Loucy (cell line): ENCODE measurements around the gene PIK3R1.

Experiments used
- H2AFZ ChIP-seq: fragments of 200-600 bp; sonication (generic); 2 replicates; pipeline ENCODE4 v1.6.0; 2016; ENCODE audit warnings: antibody characterized with exemption, mild to moderate bottlenecking, low read length, moderate library complexity
- H3F3A ChIP-seq: fragments of 200-600 bp; 2 replicates; pipeline ENCODE4 v1.6.0; 2016; ENCODE audit warnings: antibody characterized with exemption, low read depth, mild to moderate bottlenecking
- H3K27me3 ChIP-seq: fragments of 200-600 bp; sonication (generic); 2 replicates; pipeline ENCODE4 v1.6.1; 2014; ENCODE audit warnings: low read length, mild to moderate bottlenecking; ENCODE audit not compliant: insufficient read depth, poor library complexity, severe bottlenecking
- H3K36me3 ChIP-seq: fragments of 200-600 bp; sonication (generic); 2 replicates; pipeline ENCODE4 v1.6.1; 2016; ENCODE audit warnings: low read length; ENCODE audit not compliant: insufficient read depth
- H3K4me1 ChIP-seq: fragments of 200-600 bp; sonication (generic); 2 replicates; pipeline ENCODE4 v1.5.1; 2014; ENCODE audit warnings: low read length, mild to moderate bottlenecking; ENCODE audit not compliant: insufficient read depth, poor library complexity, severe bottlenecking
- H3K4me2 ChIP-seq: fragments of 200-600 bp; sonication (generic); 2 replicates; pipeline ENCODE4 v1.6.0; 2014; ENCODE audit warnings: antibody characterized with exemption, low read length, low read depth, mild to moderate bottlenecking; ENCODE audit not compliant: poor library complexity, severe bottlenecking
- H3K4me3 ChIP-seq: fragments of 200-600 bp; sonication (generic); 2 replicates; pipeline ENCODE4 v1.5.1; 2014; ENCODE audit warnings: low read length, mild to moderate bottlenecking, mixed read lengths; ENCODE audit not compliant: poor library complexity, severe bottlenecking
- H3K79me2 ChIP-seq: fragments of 200-600 bp; sonication (generic); 2 replicates; pipeline ENCODE4 v1.6.1; 2014; ENCODE audit warnings: low read length; ENCODE audit not compliant: insufficient read depth
- H3K9ac ChIP-seq: fragments of 200-600 bp; sonication (generic); 2 replicates; pipeline ENCODE4 v1.6.0; 2014; ENCODE audit warnings: mild to moderate bottlenecking, low read depth, low read length, moderate library complexity; ENCODE audit not compliant: poor library complexity, severe bottlenecking
- H3K9me2 ChIP-seq: fragments of 200-600 bp; sonication (generic); replicated peaks from 2 replicates; pipeline ENCODE4 v1.6.1; 2016; ENCODE audit warnings: low read depth, low read length, mixed read lengths
- H3K9me3 ChIP-seq: fragments of 200-600 bp; sonication (generic); 2 replicates; pipeline ENCODE4 v1.6.1; 2014; ENCODE audit warnings: mild to moderate bottlenecking, antibody characterized with exemption, low read length, low read depth; ENCODE audit not compliant: insufficient read depth
- H4K20me1 ChIP-seq: fragments of 200-600 bp; sonication (generic); 2 replicates; pipeline ENCODE4 v1.6.0; 2014; ENCODE audit warnings: antibody characterized with exemption, low read length, mild to moderate bottlenecking; ENCODE audit not compliant: insufficient read depth, poor library complexity, severe bottlenecking
- CTCF ChIP-seq: fragments of 200-600 bp; sonication (generic); conservative IDR thresholded peaks from 2 replicates; pipeline ENCODE4 v1.5.1; 2014; ENCODE audit warnings: mild to moderate bottlenecking, antibody characterized with exemption, low read length
- EZH2phosphoT487 ChIP-seq: fragments of 200-600 bp; IDR thresholded peaks from 2 replicates; pipeline ENCODE4 v1.6.1; 2018; ENCODE audit warnings: antibody characterized with exemption, mild to moderate bottlenecking, moderate library complexity, borderline replicate concordance

Gene PIK3R1

GRCh38 chr5:68296895-68297294 lies 81.3 kb downstream of the PIK3R1 start:
- Histone ChIP-seq H3K9me2 (no peaks in the 10 kb centered on the region), H2AFZ (no peak overlapping the region), H4K20me1 (peaks cover 15% of the 10 kb centered on the region), H3K4me1 (no peaks in the 10 kb centered on the region), H3K9ac (no peak overlapping the region), H3K27me3 (no peaks in the 10 kb centered on the region), H3K4me3 (no peak overlapping the region), H3K79me2 (no peaks in the 10 kb centered on the region), H3K4me2 (no peak overlapping the region), H3F3A (peaks cover 4% of the 10 kb centered on the region; the same call in 1 of the 2 replicates), H3K9me3 (no peaks in the 10 kb centered on the region), H3K36me3 (peaks cover 89% of the 10 kb centered on the region)
- TF ChIP-seq EZH2phosphoT487 (no peak), CTCF (no peak)

- H3K4me2 ChIP-seq, result no peak overlapping the region
- TF ChIP-seq EZH2phosphoT487 (no peak), CTCF (no peak)
- no peak overlapping the region for H3K4me3 ChIP-seq
- peaks cover 82% of the 10 kb centered on the region for H3K36me3 ChIP-seq
- H3K27me3 ChIP-seq, result no peaks in the 10 kb centered on the region
- H3K9me2 ChIP-seq, result no peaks in the 10 kb centered on the region
- no peak overlapping the region for H3K9ac ChIP-seq
- peaks cover 4% of the 10 kb centered on the region; the same call in 1 of the 2 replicates for H3F3A ChIP-seq
- H3K9me3 ChIP-seq, result no peaks in the 10 kb centered on the region
- peaks cover 15% of the 10 kb centered on the region for H4K20me1 ChIP-seq
- peaks cover 3% of the 10 kb centered on the region for H3K4me1 ChIP-seq
- no peak overlapping the region for H2AFZ ChIP-seq
- H3K79me2 ChIP-seq, result no peaks in the 10 kb centered on the region
Observed at GRCh38 chr5:68297656-68298055, 82.1 kb downstream of the PIK3R1 start.

GRCh38 chr5:68298479-68298878 lies 82.9 kb downstream of the PIK3R1 start:
- TF ChIP-seq EZH2phosphoT487, result no peak
- TF ChIP-seq CTCF, result no peak
- no peaks in the 10 kb centered on the region for H3K9me3 ChIP-seq
- H2AFZ ChIP-seq, result no peak overlapping the region
- H3K9me2 ChIP-seq, result no peaks in the 10 kb centered on the region
- no peaks in the 10 kb centered on the region for H3K27me3 ChIP-seq
- peaks cover 11% of the 10 kb centered on the region for H3K4me1 ChIP-seq
- H4K20me1 ChIP-seq, result peaks cover 15% of the 10 kb centered on the region
- H3K9ac ChIP-seq, result no peak overlapping the region
- H3K36me3 ChIP-seq, result peaks cover 74% of the 10 kb centered on the region
- no peak overlapping the region for H3K4me3 ChIP-seq
- H3K4me2 ChIP-seq, result no peak overlapping the region
- H3F3A ChIP-seq, result peaks cover 4% of the 10 kb centered on the region; the same call in 1 of the 2 replicates
- no peaks in the 10 kb centered on the region for H3K79me2 ChIP-seq
